Measurements from ENCODE around the gene IGFL3.

IGFL3 gene

DNA sequence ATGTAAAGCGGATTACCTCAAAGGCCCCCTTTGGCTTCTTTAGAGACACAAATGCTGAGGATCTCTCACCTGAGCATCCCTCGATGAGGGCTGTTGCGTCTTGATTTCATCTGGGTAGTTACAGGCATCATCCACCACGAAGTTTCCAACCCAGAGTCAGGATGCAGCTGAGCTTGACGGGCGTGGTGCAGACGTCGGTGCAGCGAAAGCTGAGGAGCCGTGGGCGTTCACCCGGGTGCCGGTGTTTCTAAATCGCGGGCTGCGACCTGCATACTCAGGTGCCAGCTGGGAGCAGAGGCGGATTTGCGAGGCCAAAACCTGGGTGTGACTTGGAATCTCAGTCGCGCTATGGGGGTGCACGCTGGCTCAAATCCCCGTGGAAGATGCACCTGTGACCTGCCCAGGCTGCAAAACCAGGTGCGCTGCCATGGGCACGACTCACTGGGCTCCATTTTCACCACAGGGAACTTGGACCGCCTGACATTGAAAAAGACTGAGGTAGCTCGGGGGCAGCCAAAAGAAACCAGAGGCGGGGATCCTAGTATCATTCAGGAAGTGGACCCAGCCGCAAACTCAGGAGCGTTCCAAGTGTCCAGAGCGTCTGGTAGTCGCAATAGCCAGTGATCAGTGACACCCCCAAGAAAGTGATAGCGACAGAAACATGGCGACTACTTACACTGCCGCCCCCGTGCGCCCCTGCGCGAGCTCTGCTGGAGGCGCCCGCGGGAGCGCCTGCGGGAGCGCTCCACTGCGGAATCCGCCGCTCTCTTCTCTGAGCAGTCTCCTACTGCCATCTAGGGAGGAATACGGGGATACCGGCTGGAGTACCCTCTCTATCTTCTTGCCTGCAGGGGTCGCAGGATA lies 47.3 kb downstream of the IGFL3 start:
- DNase-seq (ENCODE audit: low read depth in 3 of 3): peak in 1 of 3 experiments; percentile 35

DNA sequence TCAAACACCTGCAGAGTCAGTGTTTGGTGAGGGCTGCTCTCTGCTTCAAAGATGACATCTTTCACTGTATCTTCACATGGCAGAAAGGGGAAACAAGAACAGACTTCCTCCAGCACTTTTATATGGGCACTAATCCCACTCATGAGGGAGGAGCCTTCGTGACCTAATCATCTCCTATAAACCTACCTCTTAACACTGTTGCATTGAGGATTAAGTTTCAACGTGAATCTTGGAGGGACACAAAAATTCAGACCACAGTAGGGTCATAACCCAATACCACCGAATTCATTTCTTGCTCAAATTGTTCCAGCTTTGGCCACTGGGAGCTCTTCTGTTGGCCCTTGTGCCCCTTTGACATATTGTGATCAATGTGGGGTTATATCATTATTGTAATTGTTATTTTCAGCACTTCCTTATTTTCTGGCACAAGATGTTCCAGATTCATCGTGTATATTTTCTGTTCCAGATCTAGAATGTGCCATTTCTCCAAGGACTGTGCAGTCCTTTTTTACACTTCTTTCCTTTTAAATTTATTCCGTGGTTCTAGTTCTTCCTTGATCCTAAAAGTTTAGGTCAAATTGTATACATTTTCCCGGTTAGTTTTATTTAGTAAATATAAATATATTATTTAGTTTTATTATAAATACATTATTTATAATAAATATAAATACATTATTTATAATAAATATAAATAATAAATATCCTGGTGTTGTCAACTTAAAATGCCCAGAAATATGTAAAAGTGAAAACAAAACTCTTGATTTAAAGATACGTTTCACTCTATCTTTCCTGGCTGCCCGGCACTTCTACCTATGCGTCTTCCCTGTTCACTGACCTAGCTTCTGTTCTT lies 48.2 kb downstream of the IGFL3 start:
- no peak for DNase-seq (ENCODE audit: low read depth in 3 of 3)

DNA sequence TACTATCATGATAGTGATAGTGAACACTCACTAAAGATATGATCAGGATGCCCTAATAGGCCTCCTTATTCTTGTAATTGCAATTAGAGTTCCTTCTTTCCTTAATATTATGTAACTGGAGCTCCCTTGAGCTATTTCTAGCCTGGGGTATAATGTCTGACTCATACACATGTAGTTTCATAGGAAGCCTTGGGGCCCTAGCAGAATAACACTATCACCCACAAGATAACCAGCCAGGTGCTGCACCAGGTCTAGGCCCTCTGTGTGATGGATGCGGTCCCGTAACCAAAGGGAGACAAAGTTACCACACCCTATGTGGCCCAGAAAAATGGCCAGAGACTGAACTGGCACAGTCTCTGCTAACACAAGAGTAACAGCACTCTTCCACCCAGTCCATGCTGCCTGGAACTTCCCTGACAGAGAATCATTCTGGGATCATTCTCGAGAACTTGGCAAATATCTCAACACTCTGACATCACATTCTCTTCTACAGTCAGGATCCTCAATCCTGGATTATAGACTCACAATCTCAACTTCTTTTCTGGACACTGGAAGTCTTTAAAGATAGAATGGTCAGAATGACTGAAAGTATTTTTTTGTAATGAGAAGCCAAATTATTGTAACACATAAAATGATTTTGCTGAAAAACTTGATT lies 51.1 kb downstream of the IGFL3 start:
- DNase-seq (ENCODE audit: low read depth in 3 of 3): no peak

All from stimulated activated CD4-positive, alpha-beta T cell treated with anti-CD3 and anti-CD28 coated beads, TNF-alpha, amount 100 ng/mL, for 24 hours (primary cell).